Measurements from ENCODE around the gene ZAR1L.

DNA sequence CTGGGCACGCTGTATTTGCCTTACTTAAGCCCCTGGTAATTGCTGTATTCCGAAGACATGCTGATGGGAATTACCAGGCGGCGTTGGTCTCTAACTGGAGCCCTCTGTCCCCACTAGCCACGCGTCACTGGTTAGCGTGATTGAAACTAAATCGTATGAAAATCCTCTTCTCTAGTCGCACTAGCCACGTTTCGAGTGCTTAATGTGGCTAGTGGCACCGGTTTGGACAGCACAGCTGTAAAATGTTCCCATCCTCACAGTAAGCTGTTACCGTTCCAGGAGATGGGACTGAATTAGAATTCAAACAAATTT, 821 bp upstream of the ZAR1L start:
- TF ChIP-seq, protein P1, sequence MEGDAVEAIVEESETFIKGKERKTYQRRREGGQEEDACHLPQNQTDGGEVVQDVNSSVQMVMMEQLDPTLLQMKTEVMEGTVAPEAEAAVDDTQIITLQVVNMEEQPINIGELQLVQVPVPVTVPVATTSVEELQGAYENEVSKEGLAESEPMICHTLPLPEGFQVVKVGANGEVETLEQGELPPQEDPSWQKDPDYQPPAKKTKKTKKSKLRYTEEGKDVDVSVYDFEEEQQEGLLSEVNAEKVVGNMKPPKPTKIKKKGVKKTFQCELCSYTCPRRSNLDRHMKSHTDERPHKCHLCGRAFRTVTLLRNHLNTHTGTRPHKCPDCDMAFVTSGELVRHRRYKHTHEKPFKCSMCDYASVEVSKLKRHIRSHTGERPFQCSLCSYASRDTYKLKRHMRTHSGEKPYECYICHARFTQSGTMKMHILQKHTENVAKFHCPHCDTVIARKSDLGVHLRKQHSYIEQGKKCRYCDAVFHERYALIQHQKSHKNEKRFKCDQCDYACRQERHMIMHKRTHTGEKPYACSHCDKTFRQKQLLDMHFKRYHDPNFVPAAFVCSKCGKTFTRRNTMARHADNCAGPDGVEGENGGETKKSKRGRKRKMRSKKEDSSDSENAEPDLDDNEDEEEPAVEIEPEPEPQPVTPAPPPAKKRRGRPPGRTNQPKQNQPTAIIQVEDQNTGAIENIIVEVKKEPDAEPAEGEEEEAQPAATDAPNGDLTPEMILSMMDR (conservative IDR thresholded peaks at IDR 0.05; ENCODE audit: low read depth in 2 of 2), result no peak
- TF ChIP-seq CREB1 (CRISPR knock-in tag; IDR thresholded peaks at IDR 0.05; ENCODE audit: low read depth) (no peak), EZH2phosphoT487 (IDR thresholded peaks at IDR 0.05; ENCODE audit: unreplicated experiment) (no peak), JUNB (IDR thresholded peaks at IDR 0.05; ENCODE audit: unreplicated experiment) (no peak)
